HG02938 (cell line): ENCODE measurements around the gene RPA3.
"Not testable (repeated sequence)": the region's sequence is repeated elsewhere in the genome, so short reads cannot be mapped to it uniquely, and the experiment has no call there.

ENCODE experiments used
- ATAC-seq: cut with Tn5 transposase; IDR thresholded peaks from one replicate; pipeline ENCODE4 v1.9.1; 2021; ENCODE audit warnings: mild to moderate bottlenecking, moderate library complexity; ENCODE audit not compliant: unreplicated experiment

Gene RPA3

GRCh38 chr7:7695111-7695817 is 23.1 kb downstream of the RPA3 start:
- ATAC-seq: no peak

GRCh38 chr7:7694542-7694941 is 23.9 kb downstream of the RPA3 start:
- ATAC-seq: no peak

GRCh38 chr7:7693881-7694280 is 24.5 kb downstream of the RPA3 start:
- ATAC-seq: no peak

- no peak for ATAC-seq
Measured at GRCh38 chr7:7688956-7689355, 29.5 kb downstream of the RPA3 start.

- ATAC-seq: no peak
Measured at GRCh38 chr7:7688310-7688709, 30.1 kb downstream of the RPA3 start.

GRCh38 chr7:7687800-7688199 is 30.6 kb downstream of the RPA3 start:
- ATAC-seq: no peak

- ATAC-seq: no peak
Measured at GRCh38 chr7:7686811-7687508, 31.4 kb downstream of the RPA3 start.

GRCh38 chr7:7682861-7683260 is 35.5 kb downstream of the RPA3 start:
- ATAC-seq: no peak

- ATAC-seq: no peak
Measured at GRCh38 chr7:7681936-7682329, 36.5 kb downstream of the RPA3 start.

GRCh38 chr7:7681191-7681935 is 37.0 kb downstream of the RPA3 start:
- ATAC-seq: peak; percentile 79

GRCh38 chr7:7679640-7680039 is 38.8 kb downstream of the RPA3 start:
- not testable (repeated sequence) for ATAC-seq

GRCh38 chr7:7675686-7676085 is 42.7 kb downstream of the RPA3 start:
- ATAC-seq: no peak

GRCh38 chr7:7673240-7673550 is 45.2 kb downstream of the RPA3 start:
- no peak for ATAC-seq

GRCh38 chr7:7672545-7673239 is 45.7 kb downstream of the RPA3 start:
- ATAC-seq: no peak

GRCh38 chr7:7671361-7671760 is 47.0 kb downstream of the RPA3 start:
- no peak for ATAC-seq

- no peak for ATAC-seq
Measured at GRCh38 chr7:7670490-7670889, 47.9 kb downstream of the RPA3 start.

- ATAC-seq: no peak
Measured at GRCh38 chr7:7668706-7669105, 49.7 kb downstream of the RPA3 start.

GRCh38 chr7:7667187-7667586 is 51.2 kb downstream of the RPA3 start:
- ATAC-seq: no peak

- ATAC-seq: no peak
Measured at GRCh38 chr7:7665031-7665430, 53.4 kb downstream of the RPA3 start.

GRCh38 chr7:7664291-7664690 is 54.1 kb downstream of the RPA3 start:
- no peak for ATAC-seq

GRCh38 chr7:7662527-7662926 is 55.9 kb downstream of the RPA3 start:
- ATAC-seq: no peak
